Measurements from ENCODE around the gene PKD2L1. TPM values are rescaled to one million over a fixed set of nuclear protein-coding genes. Genes with fewer than 3 reads are reported as not detected.

Gene PKD2L1
- not detected in 2 replicates for total RNA-seq (2014; rRNA removed; shearing (Covaris generic))

GRCh38 chr10:100330079-100330478 lies at the start of gene PKD2L1:
PKD2L1 (minus strand) TSS chr10:100330228; CDS start chr10:100330103, 125 bp downstream.

DNA sequence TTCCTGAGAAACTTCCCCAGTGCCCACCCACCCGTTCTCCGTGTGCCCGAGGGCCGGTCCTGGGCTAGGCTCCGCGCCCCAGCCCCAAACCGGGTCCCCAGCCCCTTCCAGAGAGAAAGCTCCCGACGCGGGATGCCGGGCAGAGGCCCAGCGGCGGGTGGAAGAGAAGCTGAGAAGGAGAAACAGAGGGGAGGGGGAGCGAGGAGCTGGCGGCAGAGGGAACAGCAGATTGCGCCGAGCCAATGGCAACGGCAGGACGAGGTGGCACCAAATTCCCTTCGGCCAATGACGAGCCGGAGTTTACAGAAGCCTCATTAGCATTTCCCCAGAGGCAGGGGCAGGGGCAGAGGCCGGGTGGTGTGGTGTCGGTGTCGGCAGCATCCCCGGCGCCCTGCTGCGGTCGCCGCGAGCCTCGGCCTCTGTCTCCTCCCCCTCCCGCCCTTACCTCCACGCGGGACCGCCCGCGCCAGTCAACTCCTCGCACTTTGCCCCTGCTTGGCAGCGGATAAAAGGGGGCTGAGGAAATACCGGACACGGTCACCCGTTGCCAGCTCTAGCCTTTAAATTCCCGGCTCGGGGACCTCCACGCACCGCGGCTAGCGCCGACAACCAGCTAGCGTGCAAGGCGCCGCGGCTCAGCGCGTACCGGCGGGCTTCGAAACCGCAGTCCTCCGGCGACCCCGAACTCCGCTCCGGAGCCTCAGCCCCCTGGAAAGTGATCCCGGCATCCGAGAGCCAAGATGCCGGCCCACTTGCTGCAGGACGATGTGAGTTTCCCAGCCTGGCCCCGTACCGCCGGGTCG lies 16.9 kb upstream of the PKD2L1 start, which contains the start of gene SCD:
Gene SCD, plus strand, starts transcription at position 469 of the 803 bp plus-strand sequence. Its CDS starts 272 bp downstream, at position 741.

DNA sequence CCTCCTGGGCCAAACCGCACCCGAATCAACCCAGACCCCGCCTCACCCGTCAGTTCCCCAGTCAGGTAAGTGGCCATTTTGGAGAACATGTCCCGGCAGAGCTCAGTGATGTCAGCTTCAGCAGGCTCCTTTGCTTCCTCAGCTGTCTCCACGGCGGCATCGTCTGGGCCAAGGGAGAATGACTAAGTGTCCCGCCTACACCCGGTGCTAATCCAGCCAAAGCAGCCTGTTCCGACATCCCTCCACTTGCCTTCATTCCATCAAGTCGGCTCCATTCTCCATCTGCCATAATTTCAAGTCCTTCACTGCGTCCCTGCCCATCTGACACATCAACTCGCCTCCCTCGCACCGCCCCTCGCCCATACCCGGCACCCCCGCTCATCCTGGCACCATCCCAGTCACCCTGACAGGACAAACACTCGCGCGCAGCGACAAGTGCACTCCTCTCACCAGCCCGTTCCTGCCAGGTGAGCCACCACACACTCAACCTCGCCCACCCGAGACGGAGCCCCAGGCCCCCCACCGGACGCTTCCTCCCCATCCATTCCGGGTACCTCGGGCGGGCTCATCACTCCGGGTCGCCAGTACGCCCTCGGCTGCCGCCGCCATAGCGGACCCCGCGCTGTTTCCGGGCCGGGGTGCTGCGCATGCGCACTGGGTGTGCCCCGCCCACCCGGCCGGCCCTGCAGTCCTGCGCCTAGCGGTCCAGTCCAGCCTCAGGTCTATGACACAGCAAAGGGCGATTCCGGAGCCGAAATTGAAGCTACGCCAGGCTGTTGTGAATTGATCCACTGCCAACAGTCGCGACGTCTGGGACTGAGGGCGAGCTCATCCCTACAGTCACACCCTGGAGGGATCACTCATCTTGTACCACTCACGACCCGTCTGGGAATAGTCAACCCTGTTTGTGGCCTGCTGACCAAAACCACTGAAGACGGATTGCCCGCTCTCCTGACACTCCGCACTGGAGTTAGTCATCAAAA lies 43.7 kb downstream of the PKD2L1 start, which contains the start of gene BLOC1S2:
Gene BLOC1S2, minus strand, starts transcription at position 630 of the 983 bp plus-strand sequence. Its CDS starts 21 bp downstream, at position 609.

GRCh38 chr10:100267239-100268104 lies 62.6 kb downstream of the PKD2L1 start, which contains the start of gene CWF19L1:
CWF19L1 (minus strand) TSS chr10:100267638; CDS start chr10:100267593, 45 bp downstream.

Small RNAs within 50 kb of the gene (small RNA-seq; reads per million reads assigned to genes)
- gene RNU6-422P: not detected

Other genes starting within 250 kb of the PKD2L1 start
- gene CPN1, start 248.4 kb downstream of the PKD2L1 start, total RNA-seq (2014; rRNA removed; shearing (Covaris generic)): 8.6 and 11.1 TPM in 2 replicates
- gene ERLIN1, start 144.2 kb downstream of the PKD2L1 start, total RNA-seq (2014; rRNA removed; shearing (Covaris generic)): 28.1 and 33.7 TPM in 2 replicates
- 21.1 and 26.3 TPM in 2 replicates for gene CHUK, start 100.6 kb downstream of the PKD2L1 start, total RNA-seq (2014; rRNA removed; shearing (Covaris generic))
- 30.1 and 32.4 TPM in 2 replicates for gene CWF19L1, start 62.6 kb downstream of the PKD2L1 start, total RNA-seq (2014; rRNA removed; shearing (Covaris generic))
- 42.4 and 45.3 TPM in 2 replicates for gene BLOC1S2, start 43.5 kb downstream of the PKD2L1 start, total RNA-seq (2014; rRNA removed; shearing (Covaris generic))
- gene SCD, start 17.0 kb upstream of the PKD2L1 start, total RNA-seq (2014; rRNA removed; shearing (Covaris generic)): 113 and 114 TPM in 2 replicates
- 0.08 and 0.11 TPM in 2 replicates for gene WNT8B, start 132.8 kb upstream of the PKD2L1 start, total RNA-seq (2014; rRNA removed; shearing (Covaris generic))
- 4.3 and 4.7 TPM in 2 replicates for gene SEC31B, start 189.6 kb upstream of the PKD2L1 start, total RNA-seq (2014; rRNA removed; shearing (Covaris generic))
- 409 and 414 TPM in 2 replicates for gene NDUFB8, start 199.6 kb upstream of the PKD2L1 start, total RNA-seq (2014; rRNA removed; shearing (Covaris generic))
- gene HIF1AN, start 205.7 kb upstream of the PKD2L1 start, total RNA-seq (2014; rRNA removed; shearing (Covaris generic)): 14.1 and 14.7 TPM in 2 replicates

Data from A375 (cell line).